GM12892 (cell line): ENCODE measurements around the gene CABCOCO1.

ENCODE experiments used
- POLR2AphosphoS5 ChIP-seq: IDR thresholded peaks from 2 replicates; pipeline ENCODE4 v1.6.1; 2011; ENCODE audit warnings: low read depth, low read length, control low read depth
- TAF1 ChIP-seq: IDR thresholded peaks from 2 replicates; pipeline ENCODE4 v1.6.1; 2011; ENCODE audit warnings: low read depth, mild to moderate bottlenecking, control low read depth, low read length, borderline replicate concordance

DNA sequence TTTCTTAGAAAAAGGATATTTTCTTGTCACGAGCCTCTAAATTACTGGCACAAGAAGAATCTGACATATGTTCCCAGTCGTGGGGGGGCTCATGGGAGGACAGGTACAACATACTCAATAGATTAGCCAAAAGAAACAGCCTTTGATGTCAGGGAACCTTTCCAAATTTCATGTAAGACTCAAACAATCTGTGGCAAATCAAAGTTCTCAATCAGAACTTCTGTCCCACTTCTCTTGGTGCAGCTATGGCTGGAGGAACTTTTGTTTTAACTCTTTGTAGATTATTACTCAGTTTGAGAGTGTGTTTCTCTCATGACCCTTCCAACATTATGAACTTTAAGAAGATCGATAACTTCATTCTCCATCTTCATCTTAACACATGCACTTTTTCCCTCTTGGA lies 124.4 kb downstream of the CABCOCO1 start:
- no peak for TF ChIP-seq TAF1
- no peak for TF ChIP-seq POLR2AphosphoS5
